Pancreas (tissue), 10 donors: ENCODE measurements around the gene AKAP13. TPM values are rescaled to one million over a fixed set of nuclear protein-coding genes. Genes with fewer than 3 reads are reported as not detected.

Experiments used
- ATAC-seq, 4 donors: fragments of 200-7000 bp; cut with Tn5 transposase; one replicate each; pipeline versions ENCODE4 v1.8.0 to v1.9.1; 2020; ENCODE audit warnings: mild to moderate bottlenecking in 4 of 4, moderate library complexity in 4 of 4
- DNase-seq, 6 donors: peaks; one replicate each; pipeline ENCODE4 v3.0.0-alpha.2; 2020
- FAIRE-seq: peaks from 2 replicates; lab custom pipeline; 2012; peaks lifted over from hg19 to GRCh38; lab: Jason Lieb, UNC
- H3K27ac ChIP-seq, 4 donors: fragments of 200-600 bp; sonication (generic); 1 replicate in 3 of 4; 2 replicates in 1 of 4; pipeline versions ENCODE4 v1.5.0 to v1.8.0; 2020
- H3K27me3 ChIP-seq, 4 donors: fragments of 200-600 bp; one replicate each; pipeline ENCODE4 v1.8.0; 2021
- H3K36me3 ChIP-seq, 3 donors: fragments of 200-600 bp; sonication (generic) in 1 of 3; one replicate each; pipeline versions ENCODE4 v1.5.0 to v1.8.0; 2020 to 2021
- H3K4me1 ChIP-seq, 3 donors: fragments of 200-600 bp; one replicate each; pipeline ENCODE4 v1.8.0; 2021
- H3K4me3 ChIP-seq, 4 donors: fragments of 200-600 bp; sonication (generic) in 2 of 4; one replicate each; pipeline versions ENCODE4 v1.5.0 to v1.8.0; 2020 to 2021
- H3K9me3 ChIP-seq, 4 donors: fragments of 200-600 bp; one replicate each; pipeline ENCODE4 v1.8.0; 2021
- WGBS, 2 donors: extraction: QIAGEN DNeasy Blood & Tissue Kit; methylation state at CpG; one replicate each; pipeline ENCODE4 v1.1.7; 2013; 5-methylcytosine and 5-hydroxymethylcytosine counted together
- intact Hi-C, 3 donors: fragments of 100-400 bp; cut with DNase I; formaldehyde crosslinking; loops; one replicate each; pipeline versions ENCODE4 v1.11.1 to v1.14.2; 2022
- polyA plus RNA-seq, 2 donors: library from polyadenylated mRNA; stranded (reverse); fragments of 200-250 nt; gene quantifications; one replicate each; pipeline ENCODE4 v1.2.3, GENCODE V29; 2013
- total RNA-seq, 6 donors: library from RNA; stranded (reverse); fragmentation: NEBNext Ultra II Directional in 4 of 6; extraction: Animal tissue kit (Norgen Biotek cat#: 25700) in 4 of 6; gene quantifications; one replicate each; pipeline versions ENCODE4 v1.2.1 to v1.2.4, GENCODE V29; 2021 to 2023
- TF ChIP-seq, protein P1 (sequence below), 4 donors: fragments of 200-600 bp; sonication (generic) in 3 of 4; IDR thresholded peaks; one replicate each; pipeline versions ENCODE4 v1.5.0 to v1.8.0; 2021; ENCODE audit warnings: antibody characterized with exemption in 4 of 4
- donor health status: healthy with polysubstance abuse.
- donor health status: DM: no; HTN: no; CAD: no; lungs with moderate emphysema.
- donor health status: DM: no; HTN: no; CAD: no.
- donor health status: control.
- donor health status: control.
- donor health status: Bipolar disorder and iron deficiency.
- donor health status: DM: yes; HTN: yes; CAD: no.
- donor health status: DM: no; HTN: no; CAD: no.
- donor health status: DM: no; HTN: no; CAD: no.
- donor health status: DM: yes; HTN: yes; CAD: no.

Gene AKAP13
- total and polyA plus RNA-seq, 8 donors, result 64.9 to 139 (median 89.9) TPM

DNA sequence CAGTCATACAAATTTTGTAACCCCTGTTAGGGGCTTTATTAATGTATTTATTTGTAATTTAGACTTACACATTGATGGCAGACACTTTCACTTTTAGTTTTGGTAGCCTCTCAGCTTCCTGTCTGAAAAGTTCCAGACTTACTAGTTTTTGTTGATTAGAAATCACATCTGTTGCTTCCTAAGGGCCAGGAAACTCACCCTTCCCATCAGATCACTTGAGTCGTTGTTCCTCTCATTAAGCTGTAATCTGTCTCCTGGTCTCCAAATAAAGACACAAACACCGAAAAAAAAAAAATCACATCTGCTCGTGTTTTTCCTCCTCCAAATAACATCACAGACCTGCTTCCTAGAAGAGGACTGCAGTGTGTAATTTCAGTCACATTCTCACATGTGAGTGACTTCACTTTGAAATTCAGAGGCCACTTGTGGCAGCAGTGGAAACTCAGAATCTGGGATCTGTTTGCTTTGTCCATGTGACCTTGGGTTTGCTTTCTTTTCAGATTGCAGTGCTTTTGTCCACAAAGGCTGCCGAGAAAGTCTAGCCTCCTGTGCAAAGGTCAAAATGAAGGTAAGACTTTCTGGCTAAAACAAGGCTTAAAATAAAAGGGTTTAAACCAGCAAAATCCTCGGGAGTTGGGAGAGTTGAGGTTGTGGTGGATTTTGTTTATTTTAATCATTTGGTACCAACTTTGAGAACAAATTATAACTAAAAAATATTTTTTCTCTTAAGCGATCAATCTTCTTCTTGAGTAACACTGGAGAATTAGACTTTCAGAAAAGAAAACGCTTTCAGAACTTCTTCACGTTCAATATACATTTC is 327.3 kb downstream of the AKAP13 start:
- Histone ChIP-seq H3K4me1 (peaks cover 35 to 65% (median 58%) of the 10 kb centered on the region in 3 donors), H3K4me3 (peak overlapping the region in 2 of 4 donors; percentile 1 to 24), H3K36me3 (peaks cover 0 to 30% (median 10%) of the 10 kb centered on the region in 3 donors), H3K9me3 (no peaks in the 10 kb centered on the region), H3K27me3 (no peaks in the 10 kb centered on the region), H3K27ac (peak overlapping the region; percentile 28 to 91 (median 70))
- DNase-seq (peak in 3 of 6 donors; percentile 63 to 80 (median 78)), ATAC-seq (peak; percentile 75 to 86 (median 80)), FAIRE-seq (peak; percentile 65)
- TF ChIP-seq, protein P1, sequence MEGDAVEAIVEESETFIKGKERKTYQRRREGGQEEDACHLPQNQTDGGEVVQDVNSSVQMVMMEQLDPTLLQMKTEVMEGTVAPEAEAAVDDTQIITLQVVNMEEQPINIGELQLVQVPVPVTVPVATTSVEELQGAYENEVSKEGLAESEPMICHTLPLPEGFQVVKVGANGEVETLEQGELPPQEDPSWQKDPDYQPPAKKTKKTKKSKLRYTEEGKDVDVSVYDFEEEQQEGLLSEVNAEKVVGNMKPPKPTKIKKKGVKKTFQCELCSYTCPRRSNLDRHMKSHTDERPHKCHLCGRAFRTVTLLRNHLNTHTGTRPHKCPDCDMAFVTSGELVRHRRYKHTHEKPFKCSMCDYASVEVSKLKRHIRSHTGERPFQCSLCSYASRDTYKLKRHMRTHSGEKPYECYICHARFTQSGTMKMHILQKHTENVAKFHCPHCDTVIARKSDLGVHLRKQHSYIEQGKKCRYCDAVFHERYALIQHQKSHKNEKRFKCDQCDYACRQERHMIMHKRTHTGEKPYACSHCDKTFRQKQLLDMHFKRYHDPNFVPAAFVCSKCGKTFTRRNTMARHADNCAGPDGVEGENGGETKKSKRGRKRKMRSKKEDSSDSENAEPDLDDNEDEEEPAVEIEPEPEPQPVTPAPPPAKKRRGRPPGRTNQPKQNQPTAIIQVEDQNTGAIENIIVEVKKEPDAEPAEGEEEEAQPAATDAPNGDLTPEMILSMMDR (IDR thresholded peaks at IDR 0.05), result no peak
- 13 to 15% methylated on average over 8 of the region's 8 CpGs for WGBS, 2 donors
- intact Hi-C loops, result no loop called here

DNA sequence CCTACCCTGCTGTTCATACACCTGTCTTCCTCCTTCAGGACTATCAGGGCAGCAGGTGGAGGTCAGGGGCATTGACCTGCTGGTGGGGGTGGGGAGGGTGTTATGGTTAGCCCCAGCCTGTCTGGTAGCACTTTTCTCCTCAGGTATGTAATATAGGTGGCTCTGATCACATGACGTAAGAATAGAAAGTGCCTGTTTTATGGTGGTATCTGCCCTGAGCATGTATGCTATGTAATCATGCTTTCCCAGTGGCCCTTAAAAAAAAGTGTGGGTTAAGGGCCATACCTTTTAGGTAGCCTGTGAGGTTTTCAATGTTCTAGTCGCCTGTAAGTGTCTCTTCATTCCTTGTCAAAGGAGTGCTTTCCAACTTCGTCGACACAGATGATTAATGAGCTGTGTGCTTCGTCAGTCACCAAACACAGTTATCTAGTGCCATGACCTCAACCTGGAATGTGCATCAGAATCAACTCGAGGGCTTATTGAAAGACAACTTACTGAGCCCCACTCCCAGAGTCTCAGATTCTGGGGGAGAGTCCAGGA is 328.1 kb downstream of the AKAP13 start:
- DNase-seq, result peak in 2 of 6 donors; percentile 29 to 52
- H3K4me3 ChIP-seq, result peak overlapping the region in 1 of 4 donors; percentile 24
- ATAC-seq, result peak; percentile 48 to 66 (median 56)
- FAIRE-seq, result no peak
- H3K27ac ChIP-seq, result peak overlapping the region; percentile 28 to 91 (median 70)
- WGBS, 2 donors, result 10 to 13% methylated on average over 6 of the region's 6 CpGs
- TF ChIP-seq, protein P1 (IDR thresholded peaks at IDR 0.05), result no peak
- peaks cover 30 to 58% (median 51%) of the 10 kb centered on the region in 3 donors for H3K4me1 ChIP-seq
- intact Hi-C loops, result no loop called here
- no peaks in the 10 kb centered on the region for H3K9me3 ChIP-seq
- H3K27me3 ChIP-seq, result no peaks in the 10 kb centered on the region
- H3K36me3 ChIP-seq, result peaks cover 0 to 31% (median 11%) of the 10 kb centered on the region in 3 donors

DNA sequence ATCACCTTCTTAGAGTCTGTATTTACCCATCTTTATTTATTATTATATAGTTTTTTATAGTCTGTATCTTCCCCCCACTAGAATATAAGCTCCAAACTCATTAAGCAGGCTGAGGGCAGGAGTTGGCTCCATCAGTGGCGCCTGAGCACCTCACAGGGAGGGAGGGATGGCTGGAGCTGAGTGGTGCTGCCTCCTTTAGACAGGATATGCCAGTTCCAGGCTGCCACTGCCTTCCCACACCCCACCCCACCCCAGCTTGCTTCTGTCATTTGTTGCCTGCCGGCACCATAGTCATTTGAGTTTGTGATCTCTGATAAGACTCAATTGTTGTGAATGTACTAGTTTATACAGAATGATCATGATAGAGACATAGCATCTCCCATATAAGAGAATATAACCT is 328.8 kb downstream of the AKAP13 start:
- Histone ChIP-seq H3K27me3 (no peaks in the 10 kb centered on the region), H3K9me3 (no peaks in the 10 kb centered on the region), H3K36me3 (peaks cover 0 to 38% (median 11%) of the 10 kb centered on the region in 3 donors), H3K4me1 (peaks cover 22 to 50% (median 48%) of the 10 kb centered on the region in 3 donors), H3K27ac (peak overlapping the region in 2 of 4 donors; percentile 89 to 91), H3K4me3 (no peak overlapping the region)
- DNase-seq (no peak), ATAC-seq (no peak), FAIRE-seq (no peak)
- intact Hi-C loops, result no loop called here
- TF ChIP-seq, protein P1 (IDR thresholded peaks at IDR 0.05), result no peak
- WGBS, 2 donors, result 77 to 83% methylated on average over 2 of the region's 2 CpGs

DNA sequence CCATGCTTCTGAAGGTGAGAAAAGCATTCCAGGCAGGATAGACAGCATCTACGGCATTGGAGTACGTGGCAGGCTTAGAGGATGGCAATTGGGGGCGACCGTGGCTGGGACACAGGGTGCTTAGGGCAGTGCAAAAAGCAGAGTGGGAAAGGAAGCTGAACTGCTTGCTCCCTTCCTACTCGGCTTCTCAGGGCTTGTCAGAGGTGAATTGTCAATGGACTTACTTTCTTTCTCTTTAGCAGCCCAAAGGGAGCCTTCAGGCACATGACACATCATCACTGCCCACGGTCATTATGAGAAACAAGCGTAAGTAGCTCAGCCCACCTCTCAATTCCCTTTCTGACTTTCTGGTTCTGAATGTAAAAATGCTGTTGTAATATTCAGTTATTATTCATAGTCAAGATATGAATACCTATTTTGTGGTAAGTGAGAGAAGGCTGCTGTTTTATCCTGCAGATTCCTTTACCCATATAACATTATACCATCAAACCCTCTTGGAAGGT is 330.0 kb downstream of the AKAP13 start:
- FAIRE-seq (no peak), DNase-seq (no peak), ATAC-seq (no peak)
- peaks cover 19 to 39% (median 38%) of the 10 kb centered on the region in 3 donors for H3K4me1 ChIP-seq
- intact Hi-C loops, result no loop called here
- no peak overlapping the region for H3K27ac ChIP-seq
- TF ChIP-seq, protein P1 (IDR thresholded peaks at IDR 0.05), result no peak
- no peaks in the 10 kb centered on the region for H3K9me3 ChIP-seq
- 96 to 98% methylated on average over 7 of the region's 7 CpGs for WGBS, 2 donors
- H3K36me3 ChIP-seq, result peaks cover 0 to 42% (median 11%) of the 10 kb centered on the region in 3 donors
- H3K27me3 ChIP-seq, result no peaks in the 10 kb centered on the region
- H3K4me3 ChIP-seq, result no peak overlapping the region
